ENCODE measurements around the gene CLMN. TPM values are rescaled to one million over a fixed set of nuclear protein-coding genes. Genes with fewer than 3 reads are reported as not detected.

CLMN gene
- total and polyA plus RNA-seq, 2 of the 8 experiments (the other 6 are each of a cell fraction or from before 2014, with no cell fraction given): 1.6 to 8.2 TPM

GRCh38 chr14:95250936-95251335 is 68.8 kb downstream of the CLMN start:
- ChIA-PET CTCF (ENCODE audit: partially characterized antibody) (interaction anchor here (1.9 kb wide), 1 partner anchor 21 kb away, joined by 6 read pairs; no protein-coding TSS in a partner anchor), POLR2A (ENCODE audit: partially characterized antibody) (no interaction called here)
- Histone ChIP-seq H2AFZ (ENCODE audit: low read length) (no peak overlapping the region), H4K5ac (ENCODE audit: insufficient read length, low read depth, low read length) (no peak overlapping the region), H3K18ac (ENCODE audit: extremely low read depth, low read length) (no peak overlapping the region), H3K36me3 (ENCODE audit: control insufficient read depth in 2 of 4, insufficient read depth in 4 of 4, low read length in 3 of 4) (no peaks in the 10 kb centered on the region), H2BK120ac (replicated peaks; ENCODE audit: low read depth, low read length) (no peak overlapping the region), H3K4me1 (replicated peaks in 1 of 4; ENCODE audit: control insufficient read depth in 3 of 4, insufficient read depth in 4 of 4, low read length in 3 of 4) (peaks cover 0 to 14% (median 9%) of the 10 kb centered on the region in 4 experiments), H3K4me2 (ENCODE audit: insufficient read depth in 1 of 2, low read depth in 2 of 2, low read length in 2 of 2) (no peak overlapping the region), H4K8ac (ENCODE audit: extremely low read depth, insufficient read depth, low read length) (no peak overlapping the region), H4K91ac (replicated peaks; ENCODE audit: insufficient read length, low read length) (no peak overlapping the region), H3K79me2 (ENCODE audit: control insufficient read depth in 1 of 2, insufficient read depth in 2 of 2, low read length in 2 of 2) (no peaks in the 10 kb centered on the region), H3K23ac (ENCODE audit: insufficient read length) (no peak overlapping the region), H3K9ac (replicated peaks in 1 of 4; ENCODE audit: extremely low read depth in 1 of 4, low read depth in 3 of 4, low read length in 3 of 4) (no peak overlapping the region), H3K9me3 (ENCODE audit: insufficient read depth in 2 of 2, low read depth in 1 of 2, low read length in 1 of 2) (no peaks in the 10 kb centered on the region), H2BK20ac (ENCODE audit: low read length) (no peak overlapping the region), H3K4ac (replicated peaks; ENCODE audit: insufficient read length, low read depth, low read length) (no peak overlapping the region), H3K4me3 (ENCODE audit: extremely low read depth in 1 of 4, insufficient read depth in 2 of 4, low read depth in 3 of 4, low read length in 4 of 4) (no peak overlapping the region), H2AK5ac (ENCODE audit: low read depth, low read length) (no peak overlapping the region), H3K56ac (replicated peaks; ENCODE audit: insufficient read length, low read depth, low read length) (no peak overlapping the region), H3K27ac (ENCODE audit: low read depth, low read length) (no peak overlapping the region), H2BK12ac (ENCODE audit: low read depth, low read length) (no peak overlapping the region), H2BK15ac (ENCODE audit: low read length) (no peak overlapping the region), H3K23me2 (ENCODE audit: low read depth, low read length) (no peaks in the 10 kb centered on the region), H4K20me1 (replicated peaks in 1 of 2; ENCODE audit: control insufficient read depth in 1 of 2, insufficient read depth in 2 of 2, low read length in 2 of 2) (no peaks in the 10 kb centered on the region), H2BK5ac (ENCODE audit: low read depth, low read length) (no peak overlapping the region), H3K14ac (ENCODE audit: insufficient read length) (no peak overlapping the region), H3K79me1 (ENCODE audit: low read depth, low read length) (no peaks in the 10 kb centered on the region), H3K27me3 (replicated peaks in 1 of 4; ENCODE audit: control insufficient read depth in 3 of 4, extremely low read depth in 1 of 4, insufficient read depth in 3 of 4, low read length in 3 of 4) (no peaks in the 10 kb centered on the region)
- DNase-seq (ENCODE audit: low read depth in 1 of 2, low spot score in 2 of 2): no peak
- FAIRE-seq: no peak
- WGBS, 2 experiments (ENCODE audit: extremely low coverage in 1 of 2, insufficient coverage in 1 of 2, insufficient read length in 1 of 2, insufficient replicate concordance in 2 of 2, low coverage in 1 of 2, low lambda C conversion rate in 2 of 2, missing lambda C conversion rate in 1 of 2): 94% methylated on average over 7 of the region's 7 CpGs; no CpG with 5 or more reads in 1 of the 2 experiments
- TF ChIP-seq KDM5A (IDR thresholded peaks at IDR 0.05; ENCODE audit: low read length) (no peak), POLR2A (IDR thresholded peaks at IDR 0.05; ENCODE audit: control extremely low read depth in 1 of 2, low read depth in 2 of 2, low read length in 2 of 2) (no peak), HDAC2 (IDR thresholded peaks at IDR 0.05; ENCODE audit: borderline replicate concordance in 1 of 2, low read depth in 2 of 2, low read length in 2 of 2) (no peak)

Measured in H1 (cell line).